GM18517 (cell line): ENCODE data around the gene CPNE4.

Experiments
- ATAC-seq: cut with Tn5 transposase; IDR thresholded peaks from one replicate; pipeline ENCODE4 v1.9.1; 2021; ENCODE audit warnings: mild to moderate bottlenecking, moderate library complexity; ENCODE audit not compliant: unreplicated experiment

CPNE4 gene

GRCh38 chr3:131547585-131547984 is 487.2 kb downstream of the CPNE4 start:
- ATAC-seq = no peak

DNA sequence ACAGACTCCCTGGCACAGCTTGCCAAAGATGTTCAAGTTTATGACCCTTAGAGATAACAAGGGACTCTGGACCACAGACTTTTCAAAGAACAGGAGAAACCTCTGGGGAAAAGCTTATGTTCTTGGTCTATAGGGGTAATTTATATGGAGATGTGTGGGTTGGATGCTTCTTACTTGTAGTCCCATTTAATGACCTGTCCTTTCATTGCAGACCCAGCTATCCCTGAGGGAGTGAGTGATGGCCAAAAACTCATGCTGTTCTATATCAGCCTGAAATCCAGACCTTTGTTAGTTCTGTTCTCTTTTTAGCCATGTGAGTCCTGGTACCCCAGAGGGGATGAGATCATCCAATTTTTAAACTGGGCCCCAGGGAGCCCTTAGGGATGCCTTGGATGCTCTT is 488.4 kb downstream of the CPNE4 start:
- no peak for ATAC-seq

GRCh38 chr3:131544557-131544956 is 490.3 kb downstream of the CPNE4 start:
- ATAC-seq = no peak

- no peak for ATAC-seq
Observed at GRCh38 chr3:131543714-131544113, 491.1 kb downstream of the CPNE4 start.

- no peak for ATAC-seq
Observed at GRCh38 chr3:131541288-131541687, 493.5 kb downstream of the CPNE4 start.

GRCh38 chr3:131540821-131541220 is 494.0 kb downstream of the CPNE4 start:
- no peak for ATAC-seq

DNA sequence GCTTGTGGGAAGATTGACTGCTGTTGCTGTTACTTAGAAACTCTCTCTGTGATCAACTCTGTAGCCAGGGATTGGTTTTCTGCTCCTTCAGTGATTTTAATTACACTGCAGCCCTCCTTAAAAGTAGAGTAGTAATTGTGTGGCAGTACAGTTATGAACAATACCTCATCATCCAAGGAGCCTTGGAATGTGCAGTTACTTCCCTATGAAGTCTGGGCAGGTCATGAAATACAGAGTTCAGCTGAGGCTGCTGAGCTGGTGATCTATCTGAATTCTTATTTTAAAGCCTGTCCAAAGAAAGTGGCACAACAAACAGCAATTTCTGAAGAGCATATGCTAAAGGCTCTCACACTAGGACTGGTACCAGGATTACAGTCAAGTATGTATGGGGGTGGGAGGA is 494.7 kb downstream of the CPNE4 start:
- no peak for ATAC-seq

- ATAC-seq = no peak
Observed at GRCh38 chr3:131538968-131539367, 495.8 kb downstream of the CPNE4 start.

GRCh38 chr3:131537531-131537930 is 497.3 kb downstream of the CPNE4 start:
- no peak for ATAC-seq

- ATAC-seq = no peak
Observed at GRCh38 chr3:131535596-131535995, 499.2 kb downstream of the CPNE4 start.

- no peak for ATAC-seq
Observed at GRCh38 chr3:131535131-131535530, 499.7 kb downstream of the CPNE4 start.

DNA sequence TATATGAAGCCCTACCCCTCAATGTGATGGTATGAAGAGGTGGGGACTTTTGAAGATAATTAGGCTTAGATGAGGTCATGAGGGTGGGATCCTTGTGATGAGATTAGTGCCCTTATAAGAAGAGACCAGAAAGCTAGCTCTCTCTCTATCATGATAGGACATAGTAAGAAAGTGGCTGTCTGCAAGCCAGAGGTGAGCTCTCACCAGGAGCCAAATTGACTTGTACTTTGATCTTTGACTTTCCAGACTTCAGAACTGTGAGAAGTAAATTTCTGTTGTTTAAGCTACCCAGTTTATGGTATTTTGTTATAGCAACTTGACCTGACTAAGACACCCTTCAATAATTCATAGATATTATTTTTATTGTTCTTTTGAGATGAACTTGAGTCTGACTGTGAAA is 502.2 kb downstream of the CPNE4 start:
- ATAC-seq = no peak

DNA sequence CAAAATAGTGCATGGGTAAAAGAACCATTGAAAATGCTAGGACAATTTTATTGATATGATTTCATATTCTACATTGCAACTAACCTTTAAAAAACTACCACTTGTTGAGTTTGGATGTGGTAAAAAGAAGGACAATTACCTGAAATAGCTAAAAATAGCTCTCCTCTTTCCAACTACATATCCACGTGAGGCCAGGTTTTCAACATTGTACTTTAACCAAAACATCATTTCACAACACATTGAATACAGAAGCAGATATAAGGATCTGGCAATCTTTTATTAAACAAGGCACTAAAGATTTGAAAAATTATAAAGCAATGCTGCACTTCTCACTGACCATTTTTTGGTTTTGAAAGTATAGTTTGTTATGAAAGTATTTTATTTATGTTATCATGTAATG is 504.0 kb downstream of the CPNE4 start:
- ATAC-seq = no peak

DNA sequence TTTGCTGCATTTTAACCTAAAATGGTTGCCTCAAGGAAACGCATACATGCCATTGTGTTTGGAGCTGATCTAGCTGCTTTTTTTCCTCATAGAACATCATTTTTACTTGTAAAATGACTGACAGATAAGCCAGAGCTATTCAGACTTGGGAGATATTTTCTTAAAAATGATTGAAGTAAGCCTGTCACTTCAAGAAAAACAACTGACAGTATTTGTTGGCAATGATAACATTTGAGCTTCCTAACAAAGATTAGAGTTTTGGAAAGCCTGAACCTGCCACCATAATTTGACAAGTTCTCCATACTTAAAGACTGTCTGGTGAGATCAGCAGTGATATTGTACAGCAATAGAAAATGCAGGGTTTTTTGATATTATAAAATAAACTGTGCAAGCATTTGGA is 504.4 kb downstream of the CPNE4 start:
- no peak for ATAC-seq

DNA sequence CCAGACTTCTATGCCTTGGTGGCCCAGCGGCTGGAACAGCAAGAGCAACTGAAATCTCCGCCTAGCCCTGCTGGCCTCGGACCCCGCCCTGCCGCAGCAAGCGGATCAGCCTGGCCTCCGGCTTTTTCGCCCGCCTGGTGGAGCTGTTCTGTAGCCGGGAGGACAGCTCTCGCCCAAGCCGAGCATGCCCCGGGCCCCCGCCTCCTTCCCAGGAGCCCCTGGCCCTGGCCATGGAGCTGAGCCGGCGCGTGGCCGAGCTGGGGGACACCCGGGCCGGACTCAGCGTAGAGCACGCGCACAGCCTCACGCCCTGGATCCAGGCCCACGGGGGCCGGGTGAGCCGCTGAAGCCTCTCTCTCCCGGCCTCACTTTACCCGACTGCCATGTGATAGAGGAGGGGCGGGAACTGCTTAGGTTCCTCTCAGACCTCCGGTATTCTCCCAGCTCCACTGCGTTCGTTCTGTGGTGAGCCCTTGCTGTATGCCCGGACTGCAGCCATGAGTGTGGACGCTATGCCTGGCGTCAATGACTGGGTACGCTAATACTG is 507.9 kb downstream of the CPNE4 start:
- ATAC-seq = no peak

DNA sequence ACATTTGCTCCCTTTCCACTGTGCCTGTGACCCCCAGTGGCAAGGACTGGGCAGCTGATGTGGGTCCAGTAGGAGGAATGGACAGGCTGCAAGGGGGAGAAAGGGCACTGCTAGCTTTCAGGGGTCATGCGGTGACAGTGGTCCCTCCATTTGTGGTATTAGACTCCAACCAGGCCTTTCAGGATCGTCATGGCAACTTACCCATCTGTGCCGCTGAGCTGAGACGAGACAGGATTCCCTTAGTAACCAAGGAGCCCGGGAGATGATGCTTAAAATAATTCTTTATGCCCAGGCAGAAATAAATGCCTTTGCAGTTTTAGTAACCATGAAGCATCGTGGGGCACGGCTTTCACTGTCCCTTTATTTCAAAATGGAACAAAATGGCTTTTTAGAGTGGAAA is 516.1 kb downstream of the CPNE4 start:
- no peak for ATAC-seq

- ATAC-seq = no peak
Observed at GRCh38 chr3:131505421-131505820, 529.4 kb downstream of the CPNE4 start.

DNA sequence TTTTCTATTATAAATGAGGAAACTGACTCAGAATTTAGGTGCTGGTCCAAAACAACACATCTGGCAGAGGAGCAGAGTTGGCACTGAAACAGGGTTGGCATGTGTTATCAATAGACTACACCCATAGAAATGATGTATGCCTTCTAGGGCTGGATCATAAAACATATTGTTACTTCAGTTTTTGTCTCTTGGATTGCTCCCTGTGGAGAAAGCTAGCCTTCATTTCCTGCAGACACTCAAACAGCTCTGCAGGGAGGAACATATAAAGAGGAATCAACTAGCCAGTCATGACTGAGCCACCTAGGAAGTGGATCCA is 531.5 kb downstream of the CPNE4 start:
- no peak for ATAC-seq

DNA sequence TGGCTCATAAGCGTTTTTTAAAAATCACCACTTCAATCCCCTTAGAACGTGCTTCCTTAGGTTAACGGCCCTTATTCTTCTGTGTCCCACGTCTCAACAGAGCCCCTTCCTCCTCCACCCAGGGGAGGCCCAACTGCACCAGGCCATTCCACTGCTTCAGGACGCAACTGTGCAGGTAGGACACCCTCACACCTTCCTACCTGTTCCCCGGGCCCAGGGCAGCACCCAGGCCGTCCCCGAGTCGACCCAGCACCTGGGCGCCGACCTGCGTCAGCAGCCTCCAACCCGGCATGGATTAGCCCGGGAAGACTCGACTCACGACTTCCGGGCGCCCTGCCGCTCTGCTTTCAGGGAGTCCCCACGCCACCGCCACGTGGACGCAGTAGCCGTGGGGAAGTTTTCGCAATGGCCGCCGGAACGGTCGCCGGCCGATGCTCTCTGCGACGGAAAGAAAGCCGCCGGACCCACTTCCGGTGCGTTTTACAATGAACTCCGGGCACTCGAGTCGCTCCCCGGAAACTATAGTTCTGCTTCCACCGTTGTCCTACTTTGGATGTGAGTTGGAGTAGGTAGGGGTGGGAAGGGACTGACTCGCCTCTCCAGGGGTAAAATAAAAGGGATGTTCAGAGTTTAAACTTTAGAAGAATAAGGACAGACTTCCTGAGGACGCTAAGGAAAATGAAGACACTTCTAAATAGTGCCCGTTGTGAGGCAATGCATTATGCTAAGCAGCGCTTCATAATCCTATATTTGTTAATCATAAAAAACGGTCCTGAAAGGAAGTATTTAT is 532.1 kb downstream of the CPNE4 start, which contains the start of gene MRPL3:
TSS of gene MRPL3 (minus strand) at position 442 of the 790 bp plus-strand sequence. CDS start at position 292, 150 bp downstream.
- ATAC-seq = peak; percentile 89

GRCh38 chr3:131501949-131502348 is 532.9 kb downstream of the CPNE4 start:
- no peak for ATAC-seq

GRCh38 chr3:131494706-131495105 is 540.1 kb downstream of the CPNE4 start:
- ATAC-seq = no peak

DNA sequence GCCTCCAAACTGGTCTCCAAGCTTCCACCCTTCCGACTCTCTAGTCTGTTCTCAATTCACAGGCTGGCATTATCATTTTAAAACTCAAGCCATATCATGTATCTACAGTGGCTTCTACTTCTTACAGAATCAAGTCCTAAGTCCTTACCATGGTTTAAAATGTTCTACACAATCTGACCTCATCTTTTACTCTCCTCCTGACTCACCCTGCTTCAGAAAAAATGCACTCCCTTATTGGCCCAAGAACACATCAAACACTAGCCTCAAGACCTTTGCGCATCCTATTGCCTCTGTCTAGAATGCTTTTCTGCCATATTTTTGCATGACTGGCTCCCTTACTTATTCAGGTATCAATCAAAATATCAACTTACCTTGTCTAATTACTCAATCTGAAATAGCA is 543.0 kb downstream of the CPNE4 start:
- no peak for ATAC-seq

DNA sequence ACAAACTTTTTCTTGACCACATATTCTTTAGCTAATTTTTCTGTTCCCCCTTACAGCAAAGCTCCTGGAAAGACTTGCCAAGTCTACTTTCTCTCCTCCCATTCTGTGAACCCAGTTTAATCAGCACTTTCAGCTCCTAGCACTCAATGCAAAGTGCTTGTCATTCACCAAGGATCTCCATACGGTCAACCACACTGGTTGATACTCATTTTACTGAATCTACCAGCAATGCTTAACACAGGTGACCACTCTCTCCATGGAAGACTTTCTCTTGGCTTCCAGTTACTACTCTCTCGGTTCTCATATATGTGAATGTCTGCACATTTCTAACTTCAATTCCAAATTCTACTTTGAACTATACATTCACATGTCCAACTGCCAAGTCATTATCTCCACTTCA is 543.7 kb downstream of the CPNE4 start:
- ATAC-seq = no peak
